Femur (tissue), 1 donor: Measurements from ENCODE around the gene TGFB2.

Source experiments
- DNase-seq: peaks from one replicate; pipeline ENCODE4 v3.0.0-alpha.2; 2017

Gene TGFB2

GRCh38 chr1:218336328-218336727 lies 8.8 kb upstream of the TGFB2 start:
- DNase-seq: no peak

DNA sequence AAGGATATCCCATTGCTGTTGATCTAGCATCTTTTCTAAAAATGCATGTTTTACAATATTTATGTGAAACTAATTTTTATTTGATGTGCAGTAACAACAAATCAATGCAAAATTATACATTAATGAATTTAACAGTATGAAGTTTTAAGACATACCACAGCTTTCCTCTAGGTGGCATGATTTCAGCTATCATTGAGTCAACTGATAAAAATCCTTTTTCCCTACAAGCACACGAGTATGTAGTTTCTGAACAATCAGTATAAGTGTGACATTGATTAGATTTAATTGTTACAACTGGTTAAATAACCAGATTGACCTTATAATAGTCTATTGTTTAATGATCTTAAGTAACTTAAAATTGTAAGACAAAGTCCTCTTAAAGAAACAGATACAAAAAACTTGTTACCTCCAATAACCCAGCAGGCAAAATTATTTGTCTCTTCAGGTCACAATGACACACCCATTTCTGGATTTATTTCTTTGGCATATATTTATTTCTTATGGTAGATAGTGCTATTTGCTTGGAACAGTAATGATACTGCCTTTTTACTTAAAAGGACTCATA lies 5.8 kb upstream of the TGFB2 start:
- DNase-seq: no peak

GRCh38 chr1:218341325-218341724 lies 3.8 kb upstream of the TGFB2 start:
- DNase-seq: no peak

DNA sequence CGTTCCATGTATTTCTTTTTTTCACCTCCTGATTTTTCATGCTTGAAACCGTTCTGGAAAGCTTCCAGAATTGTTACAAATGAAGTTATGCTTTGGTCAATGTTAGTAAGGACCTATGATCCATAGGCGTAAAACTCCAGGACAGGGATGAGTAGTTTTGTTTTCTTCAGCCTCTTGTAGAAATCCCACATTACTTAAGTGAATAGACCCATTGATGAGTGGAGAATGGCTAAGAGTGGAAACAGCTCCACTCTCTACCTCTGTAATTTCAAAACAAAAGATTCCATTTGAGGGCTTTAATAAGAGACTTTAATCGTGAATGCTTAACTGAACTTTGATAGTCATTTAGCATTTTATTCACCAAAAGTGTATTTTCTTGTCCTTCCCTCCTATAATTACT lies 3.0 kb upstream of the TGFB2 start:
- no peak for DNase-seq

GRCh38 chr1:218345673-218346390 lies 696 bp downstream of the TGFB2 start:
- peak; percentile 82 for DNase-seq

- DNase-seq: peak; percentile 64
These were observed 1.5 kb downstream of the TGFB2 start for GRCh38 chr1:218346391-218347204.

DNA sequence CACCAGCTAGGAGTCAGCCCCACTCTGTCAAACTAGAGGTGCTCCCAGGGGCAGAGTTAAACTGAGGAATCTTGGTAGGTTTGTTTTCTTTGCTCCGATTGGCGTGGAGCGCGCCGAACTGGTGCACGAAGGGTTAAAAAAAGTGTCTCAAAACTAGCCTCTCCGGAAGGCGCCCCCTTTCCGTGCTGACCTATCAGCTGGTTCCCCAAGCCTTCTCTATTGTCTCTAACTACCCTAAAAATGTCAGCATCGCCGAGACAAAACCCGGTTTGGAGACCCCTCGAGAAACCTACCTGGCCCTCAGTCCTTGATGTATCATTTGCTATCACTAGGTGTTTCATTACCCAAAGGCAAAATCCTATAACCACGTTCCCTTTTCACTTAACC lies 2.2 kb downstream of the TGFB2 start:
- DNase-seq: peak; percentile 85

GRCh38 chr1:218347723-218348627 lies 2.8 kb downstream of the TGFB2 start:
- peak; percentile 88 for DNase-seq

- no peak for DNase-seq
These were observed 3.5 kb downstream of the TGFB2 start for GRCh38 chr1:218348628-218349071.

GRCh38 chr1:218349348-218350034 lies 4.4 kb downstream of the TGFB2 start:
- DNase-seq: peak; percentile 43

GRCh38 chr1:218350035-218350525 lies 4.9 kb downstream of the TGFB2 start:
- no peak for DNase-seq

DNA sequence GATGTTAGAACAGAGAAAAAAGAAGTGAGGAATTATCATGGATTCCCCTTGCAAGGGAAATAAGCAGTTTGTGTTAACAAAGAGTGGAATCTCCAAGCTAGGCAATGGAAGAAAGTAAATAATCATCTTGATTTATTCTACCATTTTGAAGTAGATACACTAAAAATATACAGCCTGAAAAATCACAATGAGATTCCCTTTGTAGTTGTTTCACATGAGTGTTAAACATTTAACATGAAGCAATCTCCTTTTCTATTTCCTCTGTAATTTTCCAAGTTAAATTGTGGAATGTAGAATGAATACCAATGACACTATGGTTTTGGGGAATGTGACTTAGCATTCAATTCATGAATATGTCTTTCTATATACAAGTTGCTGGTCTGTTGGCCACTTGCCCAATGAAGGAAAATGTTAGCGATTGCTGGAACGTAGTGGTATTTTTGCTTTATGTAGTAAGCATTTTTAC lies 5.7 kb downstream of the TGFB2 start:
- DNase-seq: peak; percentile 46

GRCh38 chr1:218351391-218352074 lies 6.4 kb downstream of the TGFB2 start:
- DNase-seq: peak; percentile 57

DNA sequence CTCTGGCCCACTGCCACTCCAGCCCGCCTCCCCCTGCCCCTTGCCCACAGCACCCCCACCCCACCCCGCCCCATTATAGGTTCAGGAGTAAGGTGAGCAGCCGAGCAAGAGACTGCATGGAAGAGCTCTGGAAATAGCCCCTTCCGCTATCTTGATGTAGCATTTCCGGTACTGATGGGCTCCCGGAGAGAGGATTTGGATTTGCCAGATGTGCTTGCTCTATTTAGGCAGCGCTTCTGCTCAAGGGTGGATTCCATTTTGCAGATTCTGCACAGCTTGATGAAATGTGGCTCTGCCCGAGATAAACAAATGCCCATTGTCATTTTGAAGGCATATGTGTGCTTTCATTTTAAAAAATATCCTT lies 6.9 kb downstream of the TGFB2 start:
- no peak for DNase-seq

DNA sequence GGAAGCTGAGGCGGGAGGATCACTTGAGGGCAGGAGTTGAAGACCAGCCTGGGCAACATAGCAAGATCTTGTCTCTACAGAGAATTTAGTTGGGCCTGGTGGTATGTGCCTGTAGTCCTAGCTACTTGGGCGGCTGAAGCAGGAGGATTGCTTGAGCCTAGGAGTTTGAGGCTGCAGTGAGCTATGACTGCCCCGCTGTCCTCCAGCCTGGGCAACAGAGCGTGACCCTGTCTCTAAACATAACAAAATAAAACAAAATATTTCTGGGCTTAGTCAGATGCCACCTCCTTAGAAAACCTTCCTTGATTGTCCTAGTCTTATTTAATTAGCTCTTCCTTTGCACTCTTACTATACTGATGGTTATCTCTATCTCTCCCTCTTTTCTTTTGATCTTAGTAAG lies 8.5 kb downstream of the TGFB2 start:
- DNase-seq: no peak

- DNase-seq: no peak
These were observed 10.1 kb downstream of the TGFB2 start for GRCh38 chr1:218355278-218355677.

GRCh38 chr1:218357211-218357892 lies 12.2 kb downstream of the TGFB2 start:
- DNase-seq: no peak

GRCh38 chr1:218357893-218358232 lies 12.7 kb downstream of the TGFB2 start:
- DNase-seq: no peak

- DNase-seq: no peak
These were observed 16.3 kb downstream of the TGFB2 start for GRCh38 chr1:218361298-218362065.
